MM.1S (cell line): Measurements from ENCODE around the gene IL10RB.

Experiments used
- DNase-seq: peaks from one replicate; pipeline ENCODE4 v3.0.0-alpha.2; 2015
- H2AFZ ChIP-seq: fragments of 300-600 bp; sonication (generic); 2 replicates; pipeline ENCODE4 v1.6.0; 2016; ENCODE audit warnings: antibody characterized with exemption, low read length
- H3F3A ChIP-seq: fragments of 300-600 bp; sonication (generic); 2 replicates; pipeline ENCODE4 v1.6.1; 2016; ENCODE audit warnings: mild to moderate bottlenecking, antibody characterized with exemption, low read length, moderate library complexity, mixed read lengths; ENCODE audit not compliant: insufficient read depth
- H3K27ac ChIP-seq: fragments of 300-600 bp; sonication (generic); 2 replicates; pipeline ENCODE4 v1.5.1; 2016; ENCODE audit warnings: mild to moderate bottlenecking, low read length
- H3K27me3 ChIP-seq: fragments of 300-600 bp; sonication (generic); replicated peaks from 2 replicates; pipeline ENCODE4 v1.6.0; 2016; ENCODE audit warnings: low read length; ENCODE audit not compliant: insufficient read depth
- H3K36me3 ChIP-seq: fragments of 300-600 bp; sonication (generic); replicated peaks from 2 replicates; pipeline ENCODE4 v1.6.1; 2016; ENCODE audit warnings: mild to moderate bottlenecking, low read length, mixed read lengths; ENCODE audit not compliant: insufficient read depth
- H3K4me1 ChIP-seq: fragments of 300-600 bp; sonication (generic); 2 replicates; pipeline ENCODE4 v1.6.1; 2016; ENCODE audit warnings: low read length, mixed read lengths
- H3K4me2 ChIP-seq: fragments of 300-600 bp; sonication (generic); 2 replicates; pipeline ENCODE4 v1.6.0; 2016; ENCODE audit warnings: low read depth, low read length
- H3K4me3 ChIP-seq: fragments of 300-600 bp; sonication (generic); 2 replicates; pipeline ENCODE4 v1.5.1; 2016; ENCODE audit warnings: low read length, mixed read lengths
- H3K79me2 ChIP-seq: fragments of 300-600 bp; sonication (generic); 2 replicates; pipeline ENCODE4 v1.6.1; 2016; ENCODE audit warnings: mixed run types, low read length, mixed read lengths
- H3K9ac ChIP-seq: fragments of 300-600 bp; sonication (generic); 2 replicates; pipeline ENCODE4 v1.6.1; 2016; ENCODE audit warnings: low read length, mixed read lengths
- H3K9me2 ChIP-seq: fragments of 300-600 bp; sonication (generic); replicated peaks from 2 replicates; pipeline ENCODE4 v1.6.1; 2016; ENCODE audit warnings: mild to moderate bottlenecking, low read length, mixed read lengths; ENCODE audit not compliant: insufficient read depth
- H3K9me3 ChIP-seq: fragments of 300-600 bp; sonication (generic); replicated peaks from 2 replicates; pipeline ENCODE4 v1.6.1; 2016; ENCODE audit warnings: mild to moderate bottlenecking, low read length, mixed read lengths; ENCODE audit not compliant: insufficient read depth
- H4K20me1 ChIP-seq: fragments of 300-600 bp; sonication (generic); 2 replicates; pipeline ENCODE4 v1.6.1; 2016; ENCODE audit warnings: mild to moderate bottlenecking, low read length, moderate library complexity, mixed read lengths; ENCODE audit not compliant: insufficient read depth
- CTCF ChIP-seq: fragments of 300-600 bp; sonication (generic); IDR thresholded peaks from 2 replicates; pipeline ENCODE4 v1.5.1; 2016; ENCODE audit warnings: antibody characterized with exemption, low read length, mixed read lengths
- EZH2 ChIP-seq: fragments of 300-600 bp; sonication (generic); optimal IDR thresholded peaks from 2 replicates; pipeline ENCODE3; 2017; ENCODE audit warnings: low read depth, mild to moderate bottlenecking, antibody characterized with exemption, low read length, mixed read lengths
- EZH2phosphoT487 ChIP-seq: fragments of 300-600 bp; sonication (generic); IDR thresholded peaks from 2 replicates; pipeline ENCODE4 v1.6.1; 2018; ENCODE audit warnings: antibody characterized with exemption, low read length

IL10RB gene

GRCh38 chr21:33296156-33296555 is 30.0 kb downstream of the IL10RB start:
- H3K9me3 ChIP-seq = no peaks in the 10 kb centered on the region
- no peak overlapping the region for H3K27ac ChIP-seq
- H3K27me3 ChIP-seq = no peaks in the 10 kb centered on the region
- no peak overlapping the region for H3K4me3 ChIP-seq
- H3K79me2 ChIP-seq = no peaks in the 10 kb centered on the region
- no peak overlapping the region for H3K4me2 ChIP-seq
- peaks cover 21% of the 10 kb centered on the region for H3F3A ChIP-seq
- H4K20me1 ChIP-seq = no peaks in the 10 kb centered on the region
- H3K9ac ChIP-seq = no peak overlapping the region
- DNase-seq = no peak
- H2AFZ ChIP-seq = no peak overlapping the region
- TF ChIP-seq CTCF = no peak
- TF ChIP-seq EZH2 = no peak
- no peak for TF ChIP-seq EZH2phosphoT487
- H3K4me1 ChIP-seq = peaks cover 45% of the 10 kb centered on the region
- H3K36me3 ChIP-seq = no peaks in the 10 kb centered on the region
- H3K9me2 ChIP-seq = no peaks in the 10 kb centered on the region

GRCh38 chr21:33299181-33299752 is 33.1 kb downstream of the IL10RB start:
- H3K79me2 ChIP-seq = no peaks in the 10 kb centered on the region
- no peaks in the 10 kb centered on the region for H3K27me3 ChIP-seq
- no peaks in the 10 kb centered on the region for H3K9me2 ChIP-seq
- H3K4me3 ChIP-seq = no peak overlapping the region
- DNase-seq = peak; percentile 83
- H3F3A ChIP-seq = peaks cover 9% of the 10 kb centered on the region; the same call in 1 of the 2 replicates
- no peaks in the 10 kb centered on the region for H4K20me1 ChIP-seq
- no peak overlapping the region for H3K9ac ChIP-seq
- peak overlapping the region; percentile 37; the same call in 1 of the 2 replicates for H3K27ac ChIP-seq
- no peaks in the 10 kb centered on the region for H3K9me3 ChIP-seq
- TF ChIP-seq EZH2phosphoT487 (no peak), CTCF (peak; percentile 63)
- no peaks in the 10 kb centered on the region for H3K36me3 ChIP-seq
- peak overlapping the region; percentile 52 for H2AFZ ChIP-seq
- peaks cover 37% of the 10 kb centered on the region for H3K4me1 ChIP-seq
- peak overlapping the region; percentile 23 for H3K4me2 ChIP-seq

- Histone ChIP-seq H3K9ac (no peak overlapping the region), H3K9me3 (no peaks in the 10 kb centered on the region), H2AFZ (no peak overlapping the region), H3K4me3 (no peak overlapping the region), H3F3A (peaks cover 9% of the 10 kb centered on the region; the same call in 1 of the 2 replicates), H3K27ac (no peak overlapping the region), H3K79me2 (no peaks in the 10 kb centered on the region), H4K20me1 (no peaks in the 10 kb centered on the region), H3K27me3 (no peaks in the 10 kb centered on the region), H3K4me2 (no peak overlapping the region), H3K4me1 (peaks cover 31% of the 10 kb centered on the region), H3K9me2 (no peaks in the 10 kb centered on the region), H3K36me3 (no peaks in the 10 kb centered on the region)
- TF ChIP-seq EZH2 (no peak), CTCF (no peak), EZH2phosphoT487 (no peak)
- no peak for DNase-seq
Observed at GRCh38 chr21:33300701-33301631, 34.8 kb downstream of the IL10RB start.
